Measurements from ENCODE around the gene ACY1. TPM values are rescaled to one million over a fixed set of nuclear protein-coding genes. Genes with fewer than 3 reads are reported as not detected.

The ACY1 gene
- total RNA-seq, 1 experiment from 2014 or later, result 62.6 TPM

DNA sequence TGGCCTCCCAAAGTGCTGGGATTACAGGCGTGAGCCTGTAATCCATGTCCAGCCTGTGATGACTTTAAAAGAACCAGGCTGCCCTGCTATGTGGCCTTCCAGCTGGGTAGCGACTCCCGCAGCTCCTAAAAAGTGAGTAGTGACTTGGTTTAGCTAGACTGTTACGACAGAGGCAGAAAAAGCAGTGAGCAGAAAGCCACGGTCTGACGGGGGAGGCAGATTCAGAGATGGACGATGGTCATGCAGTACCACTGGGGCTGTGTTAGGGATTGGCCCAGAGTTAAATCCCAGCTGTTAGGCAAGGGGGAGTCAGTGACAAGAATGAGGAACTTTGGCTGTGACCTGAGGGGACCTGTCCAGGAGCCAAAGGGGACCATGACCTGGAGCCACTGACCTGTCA lies 15.4 kb downstream of the ACY1 start:
- no CpG with 5 or more reads among the region's 7 CpGs for WGBS (ENCODE audit: extremely low coverage, insufficient read length, low lambda C conversion rate)
- Mint-ChIP-seq H3K27ac (no peak overlapping the region), H3K4me1 (peaks cover 33 to 43% of the 10 kb centered on the region in 2 experiments)

More for the DNA sequence above, 15.4 kb downstream of the ACY1 start:
- Histone ChIP-seq H3K56ac (ENCODE audit: insufficient read length, low read depth, low read length) (no peak overlapping the region), H4K8ac (replicated peaks; ENCODE audit: insufficient read length, low read depth, low read length) (no peak overlapping the region), H3T11ph (ENCODE audit: low read length) (no peak overlapping the region), H4K91ac (ENCODE audit: insufficient read length, low read depth, low read length) (no peak overlapping the region), H4K5ac (ENCODE audit: insufficient read length, low read depth, low read length) (no peak overlapping the region), H3K18ac (ENCODE audit: insufficient read length, low read depth, low read length) (no peak overlapping the region), H3K4me1 (ENCODE audit: insufficient read depth, low read length) (peaks cover 7% of the 10 kb centered on the region), H2BK20ac (ENCODE audit: low read depth, low read length, poor library complexity, severe bottlenecking) (no peak overlapping the region), H3K9ac (ENCODE audit: extremely low read depth, insufficient read length, low read length) (no peak overlapping the region), H2AK5ac (ENCODE audit: insufficient read length, low read length) (no peak overlapping the region), H3K4me2 (ENCODE audit: insufficient read depth, insufficient read length, low read length) (no peak overlapping the region), H2BK5ac (ENCODE audit: insufficient read length, low read length) (no peak overlapping the region), H2BK120ac (ENCODE audit: low read depth, low read length, poor library complexity, severe bottlenecking) (no peak overlapping the region), H3K23me2 (ENCODE audit: insufficient read length, low read depth, low read length, poor library complexity, severe bottlenecking) (peaks cover 11% of the 10 kb centered on the region), H3K14ac (ENCODE audit: insufficient read depth, low read length) (no peak overlapping the region), H3K23ac (ENCODE audit: insufficient read length, low read depth, low read length) (no peak overlapping the region), H4K20me1 (ENCODE audit: control insufficient read depth, insufficient read depth, insufficient read length) (peaks cover 2% of the 10 kb centered on the region), H2BK15ac (ENCODE audit: low read depth, low read length) (no peak overlapping the region), H3K4ac (ENCODE audit: low read depth, low read length) (no peak overlapping the region), H3K79me2 (ENCODE audit: insufficient read depth, low read length) (peaks cover 10% of the 10 kb centered on the region; the same call in 1 of the 2 replicates), H3K27me3 (ENCODE audit: insufficient read depth, low read length) (no peaks in the 10 kb centered on the region), H3K79me1 (ENCODE audit: insufficient read depth, low read depth, low read length, poor library complexity, severe bottlenecking) (peaks cover 7% of the 10 kb centered on the region), H3K27ac (ENCODE audit: insufficient read length, low read depth, low read length) (no peak overlapping the region), H2BK12ac (ENCODE audit: insufficient read length, low read depth, low read length) (no peak overlapping the region), H2AFZ (ENCODE audit: low read length) (no peak overlapping the region), H3K9me3 (ENCODE audit: control insufficient read depth, low read depth, low read length) (no peaks in the 10 kb centered on the region)
- no peak for DNase-seq
- Mint-ChIP-seq H3K36me3 (ENCODE audit: insufficient read depth in 1 of 3, low read depth in 3 of 3) (peaks cover 19 to 21% (median 20%) of the 10 kb centered on the region in 3 experiments), H3K9me3 (no peaks in the 10 kb centered on the region; a peak in 1 of 5 replicates), H3K4me3 (no peak overlapping the region), H3K27me3 (ENCODE audit: low read depth) (peaks cover 4% of the 10 kb centered on the region)
- TF ChIP-seq, protein P1, sequence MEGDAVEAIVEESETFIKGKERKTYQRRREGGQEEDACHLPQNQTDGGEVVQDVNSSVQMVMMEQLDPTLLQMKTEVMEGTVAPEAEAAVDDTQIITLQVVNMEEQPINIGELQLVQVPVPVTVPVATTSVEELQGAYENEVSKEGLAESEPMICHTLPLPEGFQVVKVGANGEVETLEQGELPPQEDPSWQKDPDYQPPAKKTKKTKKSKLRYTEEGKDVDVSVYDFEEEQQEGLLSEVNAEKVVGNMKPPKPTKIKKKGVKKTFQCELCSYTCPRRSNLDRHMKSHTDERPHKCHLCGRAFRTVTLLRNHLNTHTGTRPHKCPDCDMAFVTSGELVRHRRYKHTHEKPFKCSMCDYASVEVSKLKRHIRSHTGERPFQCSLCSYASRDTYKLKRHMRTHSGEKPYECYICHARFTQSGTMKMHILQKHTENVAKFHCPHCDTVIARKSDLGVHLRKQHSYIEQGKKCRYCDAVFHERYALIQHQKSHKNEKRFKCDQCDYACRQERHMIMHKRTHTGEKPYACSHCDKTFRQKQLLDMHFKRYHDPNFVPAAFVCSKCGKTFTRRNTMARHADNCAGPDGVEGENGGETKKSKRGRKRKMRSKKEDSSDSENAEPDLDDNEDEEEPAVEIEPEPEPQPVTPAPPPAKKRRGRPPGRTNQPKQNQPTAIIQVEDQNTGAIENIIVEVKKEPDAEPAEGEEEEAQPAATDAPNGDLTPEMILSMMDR (conservative IDR thresholded peaks at IDR 0.05), result no peak

Measured in H9 (cell line).